ENCODE data around the gene TYW5. TPM values are rescaled to one million over a fixed set of nuclear protein-coding genes. Genes with fewer than 3 reads are reported as not detected.

Gene TYW5
- total and polyA plus RNA-seq, 12 donors, result 4.6 to 16.9 (median 7.9) TPM

- Histone ChIP-seq H3K4me1 (replicated peaks in 1 of 2) (peaks cover 6 to 43% of the 10 kb centered on the region in 2 donors), H3K27ac (no peak overlapping the region), H3K36me3 (replicated peaks in 1 of 2) (peaks cover 0 to 23% of the 10 kb centered on the region in 2 donors), H3K4me3 (no peak overlapping the region), H3K27me3 (no peaks in the 10 kb centered on the region), H3K9me3 (replicated peaks in 1 of 3) (no peaks in the 10 kb centered on the region)
- TF ChIP-seq POLR2A (IDR thresholded peaks at IDR 0.05), result no peak
- TF ChIP-seq CTCF (IDR thresholded peaks at IDR 0.05), result no peak
- intact Hi-C loops (cut with DNase I), result no loop called here
- DNase-seq, result no peak
Measured at GRCh38 chr2:199928626-199929025, 26.7 kb downstream of the TYW5 start.

GRCh38 chr2:199928226-199928625 lies 27.1 kb downstream of the TYW5 start:
- Histone ChIP-seq H3K4me3 (no peak overlapping the region), H3K4me1 (replicated peaks in 1 of 2) (peaks cover 2 to 39% of the 10 kb centered on the region in 2 donors), H3K27ac (no peak overlapping the region), H3K9me3 (replicated peaks in 1 of 3) (no peaks in the 10 kb centered on the region), H3K27me3 (no peaks in the 10 kb centered on the region), H3K36me3 (replicated peaks in 1 of 2) (peaks cover 0 to 23% of the 10 kb centered on the region in 2 donors)
- DNase-seq, result no peak
- TF ChIP-seq POLR2A (IDR thresholded peaks at IDR 0.05), result no peak
- no peak for TF ChIP-seq CTCF (IDR thresholded peaks at IDR 0.05)
- WGBS, 4 donors, result 22 to 47% (median 40%) methylated on average over 2 of the region's 2 CpGs
- intact Hi-C loops (cut with DNase I), result no loop called here

DNA sequence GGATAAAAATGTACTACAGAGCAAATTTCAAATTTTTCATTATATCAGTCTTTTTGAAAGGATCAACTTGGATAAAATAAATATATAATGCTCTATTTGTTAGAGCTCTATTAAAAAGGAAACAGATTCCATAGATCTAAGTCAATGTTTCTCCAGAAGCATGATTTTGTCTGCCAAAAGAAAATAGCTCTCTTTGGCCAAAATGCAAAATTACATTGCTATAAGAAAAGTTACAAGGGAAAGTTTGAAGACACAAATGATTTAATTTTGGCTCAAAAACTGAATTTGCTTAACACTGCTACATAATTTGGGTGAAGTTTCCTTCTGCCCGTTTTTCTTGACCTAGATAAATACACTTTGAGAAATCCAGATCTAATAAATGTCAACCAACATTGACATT lies 28.5 kb downstream of the TYW5 start:
- Histone ChIP-seq H3K4me1 (replicated peaks in 1 of 2) (peaks cover 0 to 32% of the 10 kb centered on the region in 2 donors), H3K36me3 (replicated peaks in 1 of 2) (peaks cover 0 to 11% of the 10 kb centered on the region in 2 donors), H3K4me3 (no peak overlapping the region), H3K9me3 (replicated peaks in 1 of 3) (no peaks in the 10 kb centered on the region), H3K27ac (no peak overlapping the region), H3K27me3 (no peaks in the 10 kb centered on the region)
- DNase-seq, result no peak
- 22 to 33% (median 26%) methylated on average over 1 of the region's 1 CpG for WGBS, 4 donors
- intact Hi-C loops (cut with DNase I), result no loop called here
- TF ChIP-seq CTCF (IDR thresholded peaks at IDR 0.05), result no peak
- TF ChIP-seq POLR2A (IDR thresholded peaks at IDR 0.05), result no peak

DNA sequence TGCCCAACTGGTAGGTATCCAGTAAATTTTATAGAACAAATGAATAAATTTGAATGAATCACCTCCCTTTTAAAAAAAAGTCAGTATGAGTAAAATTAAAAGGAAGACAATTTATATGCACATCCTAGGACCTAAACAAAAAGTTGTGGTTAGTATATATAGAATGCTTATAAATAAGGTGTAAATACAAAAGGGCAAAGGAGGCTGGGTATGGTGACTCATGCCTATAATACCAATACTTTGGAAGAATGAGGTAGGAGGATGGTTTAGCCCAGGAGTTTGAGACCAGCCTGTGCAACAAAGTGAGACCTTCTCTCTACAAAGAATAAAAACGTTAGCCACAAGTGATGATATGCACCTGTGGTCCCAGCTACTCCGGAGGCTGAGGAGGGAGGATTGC lies 31.4 kb downstream of the TYW5 start:
- no peak overlapping the region for H3K27ac ChIP-seq
- H3K27me3 ChIP-seq, result no peaks in the 10 kb centered on the region
- H3K36me3 ChIP-seq (replicated peaks in 1 of 2), result no peaks in the 10 kb centered on the region
- 40 to 57% (median 55%) methylated on average over 2 of the region's 2 CpGs for WGBS, 4 donors
- no peak for DNase-seq
- TF ChIP-seq POLR2A (IDR thresholded peaks at IDR 0.05) (no peak), CTCF (IDR thresholded peaks at IDR 0.05) (no peak)
- peaks cover 0 to 17% of the 10 kb centered on the region in 2 donors for H3K4me1 ChIP-seq (replicated peaks in 1 of 2)
- H3K9me3 ChIP-seq (replicated peaks in 1 of 3), result no peaks in the 10 kb centered on the region
- intact Hi-C loops (cut with DNase I), result no loop called here
- H3K4me3 ChIP-seq, result no peak overlapping the region
